Peyer's patch (tissue), 4 donors: ENCODE results near the gene NPHP1. TPM values are rescaled to one million over a fixed set of nuclear protein-coding genes. Genes with fewer than 3 reads are reported as not detected.
"Not testable (repeated sequence)": the region's sequence is repeated elsewhere in the genome, so short reads cannot be mapped to it uniquely, and the experiment has no call there.

Source experiments
- DNase-seq, 3 donors: peaks; one replicate each; pipeline ENCODE4 v3.0.0-alpha.2; 2017 to 2019
- H3K27ac ChIP-seq, 4 donors: fragments of 200-600 bp; sonication (generic); one replicate each; pipeline ENCODE4 v1.5.1; 2016 to 2019
- H3K27me3 ChIP-seq, 2 donors: fragments of 200-600 bp; sonication (generic); one replicate each; pipeline ENCODE4 v1.5.1; 2019
- H3K36me3 ChIP-seq, 3 donors: fragments of 200-600 bp; sonication (generic); one replicate each; pipeline ENCODE4 v1.5.1; 2016 to 2019
- H3K4me1 ChIP-seq, 4 donors: fragments of 200-600 bp; sonication (generic); one replicate each; pipeline ENCODE4 v1.5.1; 2016 to 2019
- H3K4me3 ChIP-seq, 4 donors: fragments of 200-600 bp; sonication (generic); 1 replicate in 3 of 4; 2 replicates in 1 of 4; pipeline ENCODE4 v1.5.1; 2016 to 2019; ENCODE audit warnings: mild to moderate bottlenecking in 1 of 4
- H3K9me3 ChIP-seq, 4 donors: fragments of 200-600 bp; sonication (generic); one replicate each; pipeline ENCODE4 v1.5.1; 2016 to 2019; ENCODE audit warnings: mild to moderate bottlenecking in 1 of 4
- POLR2A ChIP-seq, 2 donors: fragments of 450-650 bp; IDR thresholded peaks; one replicate each; pipeline ENCODE4 v1.5.1; 2017; ENCODE audit warnings: antibody characterized with exemption in 2 of 2, mild to moderate bottlenecking in 2 of 2, moderate library complexity in 2 of 2
- total RNA-seq, 4 donors: library from RNA; depleted of rRNA; stranded (reverse); fragments of >200 nt; gene quantifications; one replicate each; pipeline ENCODE4 v1.1.0, GENCODE V29; 2016
- TF ChIP-seq, protein P1 (sequence below), 6 experiments: fragments of 450-650 bp in 4 of 6; fragments of 200-600 bp in 2 of 6; sonication (generic) in 1 of 6; IDR thresholded peaks; one replicate each; pipeline ENCODE4 v1.5.1; 2017 to 2019; ENCODE audit warnings: antibody characterized with exemption in 6 of 6, mild to moderate bottlenecking in 3 of 6, moderate library complexity in 1 of 6

NPHP1 gene
- total RNA-seq, 4 donors from 2014 or later = 0.94 to 20.6 TPM; not detected in 2

DNA sequence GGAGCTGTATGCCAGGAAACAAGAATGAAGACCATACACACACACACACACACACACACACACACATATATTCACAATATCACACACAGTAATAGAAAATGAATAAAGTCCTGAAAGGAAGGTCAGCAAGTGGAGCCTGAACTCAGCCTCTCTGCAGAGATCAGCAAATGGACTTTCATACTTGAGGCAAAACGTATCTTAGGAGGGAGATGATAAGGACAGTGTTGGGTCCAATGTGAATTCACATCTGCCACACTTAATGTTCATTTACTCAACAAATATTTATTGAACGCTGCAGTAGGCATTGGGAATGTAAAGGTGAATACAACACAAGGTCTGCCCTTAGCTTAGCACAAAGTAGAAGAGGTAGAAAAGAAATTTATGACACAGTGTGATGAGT, 10.3 kb upstream of the NPHP1 start:
- no peak for DNase-seq
- Histone ChIP-seq H3K27ac (peak overlapping the region in 1 of 4 donors; percentile 57), H3K4me3 (no peak overlapping the region), H3K27me3 (no peaks in the 10 kb centered on the region), H3K36me3 (peaks cover 0 to 6% (median 0%) of the 10 kb centered on the region in 3 donors), H3K9me3 (no peaks in the 10 kb centered on the region), H3K4me1 (peaks cover 0 to 11% (median 2%) of the 10 kb centered on the region in 4 donors)
- TF ChIP-seq, protein P1, sequence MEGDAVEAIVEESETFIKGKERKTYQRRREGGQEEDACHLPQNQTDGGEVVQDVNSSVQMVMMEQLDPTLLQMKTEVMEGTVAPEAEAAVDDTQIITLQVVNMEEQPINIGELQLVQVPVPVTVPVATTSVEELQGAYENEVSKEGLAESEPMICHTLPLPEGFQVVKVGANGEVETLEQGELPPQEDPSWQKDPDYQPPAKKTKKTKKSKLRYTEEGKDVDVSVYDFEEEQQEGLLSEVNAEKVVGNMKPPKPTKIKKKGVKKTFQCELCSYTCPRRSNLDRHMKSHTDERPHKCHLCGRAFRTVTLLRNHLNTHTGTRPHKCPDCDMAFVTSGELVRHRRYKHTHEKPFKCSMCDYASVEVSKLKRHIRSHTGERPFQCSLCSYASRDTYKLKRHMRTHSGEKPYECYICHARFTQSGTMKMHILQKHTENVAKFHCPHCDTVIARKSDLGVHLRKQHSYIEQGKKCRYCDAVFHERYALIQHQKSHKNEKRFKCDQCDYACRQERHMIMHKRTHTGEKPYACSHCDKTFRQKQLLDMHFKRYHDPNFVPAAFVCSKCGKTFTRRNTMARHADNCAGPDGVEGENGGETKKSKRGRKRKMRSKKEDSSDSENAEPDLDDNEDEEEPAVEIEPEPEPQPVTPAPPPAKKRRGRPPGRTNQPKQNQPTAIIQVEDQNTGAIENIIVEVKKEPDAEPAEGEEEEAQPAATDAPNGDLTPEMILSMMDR (IDR thresholded peaks at IDR 0.05) = no peak
- no peak for TF ChIP-seq POLR2A (IDR thresholded peaks at IDR 0.05)

DNA sequence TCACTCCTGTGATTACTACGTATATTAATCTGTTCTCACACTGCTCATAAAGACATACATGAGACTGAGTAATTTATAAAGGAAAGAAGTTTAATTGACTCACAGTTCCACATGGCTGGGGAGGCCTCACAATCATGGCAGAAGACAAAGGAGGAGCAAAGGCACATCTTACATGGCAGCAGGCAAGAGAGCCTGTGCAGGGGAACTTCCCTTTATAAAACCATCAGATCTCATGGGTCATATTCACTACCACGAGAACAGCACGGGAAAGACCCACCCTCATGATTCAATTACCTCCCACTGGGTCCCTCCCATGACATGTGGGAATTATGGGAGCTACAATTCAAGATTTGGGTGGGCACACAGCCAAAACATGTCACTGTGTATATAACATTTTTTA, 8.7 kb upstream of the NPHP1 start:
- H3K4me1 ChIP-seq = peaks cover 0 to 11% (median 2%) of the 10 kb centered on the region in 4 donors
- not testable (repeated sequence) for H3K27ac ChIP-seq, DNase-seq, H3K27me3 ChIP-seq, H3K4me3 ChIP-seq, H3K9me3 ChIP-seq
- peaks cover 0 to 15% (median 0%) of the 10 kb centered on the region in 3 donors for H3K36me3 ChIP-seq

DNA sequence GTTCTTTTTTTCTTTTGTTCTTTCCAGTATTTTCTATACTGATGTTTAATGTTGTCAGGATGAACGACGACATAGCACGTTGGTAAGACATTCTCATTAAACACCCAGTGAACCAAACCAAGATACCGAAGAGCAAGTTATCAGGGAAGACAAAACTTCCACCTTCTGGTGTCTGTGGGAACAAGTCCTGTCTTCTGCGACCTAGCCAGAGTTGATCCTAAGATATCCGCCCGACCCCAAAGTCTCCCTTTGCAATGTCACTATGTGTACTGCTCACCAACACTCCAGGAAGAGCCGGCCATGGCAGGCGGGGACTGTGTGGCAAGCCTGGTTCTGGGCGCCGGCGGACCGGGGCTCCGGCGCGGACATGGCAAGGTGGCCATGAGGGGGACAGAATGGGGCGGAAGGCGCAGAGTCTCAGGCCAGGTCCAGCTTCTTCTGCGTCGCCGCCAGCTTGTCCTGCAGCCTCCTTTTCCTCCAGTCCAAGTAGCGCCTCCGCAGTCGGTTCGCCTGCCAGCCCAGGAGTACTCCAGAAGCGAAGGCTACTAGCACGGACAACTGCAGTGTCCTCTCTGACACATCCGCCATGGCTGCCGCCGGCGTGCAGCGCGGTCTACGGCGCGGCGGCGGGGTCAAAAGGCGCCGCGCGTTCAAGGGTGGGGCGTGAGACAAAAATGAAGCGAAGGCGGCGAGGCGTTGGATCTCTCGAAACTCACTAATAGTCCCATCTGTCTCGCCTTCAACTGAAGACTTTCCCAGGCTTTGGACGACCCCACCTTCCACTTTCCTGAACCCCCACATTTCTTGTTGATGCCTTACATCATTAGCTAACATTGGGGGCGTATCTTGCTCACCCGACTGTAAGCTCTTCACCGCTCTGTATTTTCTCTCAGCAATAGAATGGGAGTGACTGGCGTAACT, 7.4 kb upstream of the NPHP1 start, which contains the start of gene MTLN:
Gene MTLN, minus strand, starts transcription at position 610 of the 921 bp plus-strand sequence. Its CDS starts 22 bp downstream, at position 588.
- H3K36me3 ChIP-seq = peaks cover 0 to 15% (median 0%) of the 10 kb centered on the region in 3 donors
- H3K27ac ChIP-seq = peak within 1 kb of the TSS; percentile 65 to 79 (median 76)
- no peaks in the 10 kb centered on the region for H3K27me3 ChIP-seq
- peak; percentile 73 to 86 (median 82) for DNase-seq
- H3K4me3 ChIP-seq = peak within 1 kb of the TSS; percentile 66 to 86 (median 69)
- H3K9me3 ChIP-seq = no peaks in the 10 kb centered on the region
- H3K4me1 ChIP-seq = peaks cover 0 to 11% (median 2%) of the 10 kb centered on the region in 4 donors
- TF ChIP-seq, protein P1 (IDR thresholded peaks at IDR 0.05) = peak in 2 of 6 experiments; percentile 2 to 6
- peak; percentile 69 to 71 for TF ChIP-seq POLR2A (IDR thresholded peaks at IDR 0.05)

DNA sequence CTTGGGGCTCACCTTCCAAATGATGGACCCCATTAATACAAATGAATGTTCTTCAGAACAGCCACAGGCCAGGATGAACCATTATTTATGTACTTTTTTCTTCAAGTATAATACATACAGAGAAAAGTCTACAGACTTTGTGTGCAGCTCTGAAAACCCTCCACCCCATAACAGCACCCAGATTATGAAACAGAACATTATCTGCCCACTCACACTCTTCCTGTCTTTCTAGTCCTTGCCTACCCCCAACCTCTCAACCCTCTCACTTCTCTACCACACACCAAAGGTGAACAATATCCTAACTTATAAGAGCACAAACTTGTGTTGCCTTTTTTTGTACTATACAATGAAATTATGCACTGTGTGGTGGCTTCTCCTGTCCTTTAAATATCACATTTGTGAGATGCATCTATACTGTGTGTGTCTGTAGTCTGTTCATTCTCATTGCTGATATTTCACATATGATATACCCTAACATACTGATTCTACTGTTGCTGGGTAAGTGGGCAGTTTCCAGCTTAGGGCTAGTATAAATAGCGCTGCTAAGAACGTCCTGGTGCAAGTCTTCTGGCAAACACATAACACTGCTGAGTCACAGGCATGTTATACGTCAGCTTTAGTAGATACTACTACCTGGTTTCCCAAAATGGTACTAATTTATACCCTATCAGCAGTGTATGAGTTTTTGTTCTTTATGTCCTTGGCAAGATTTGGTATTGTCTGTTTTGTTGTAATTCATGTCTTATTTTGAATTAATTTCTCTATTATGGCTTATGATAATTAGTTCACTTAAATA, 1.0 kb upstream of the NPHP1 start:
- peaks cover 0 to 8% (median 0%) of the 10 kb centered on the region in 4 donors for H3K4me1 ChIP-seq
- H3K9me3 ChIP-seq = no peaks in the 10 kb centered on the region
- H3K4me3 ChIP-seq = no peak overlapping the region
- no peak overlapping the region for H3K27ac ChIP-seq
- H3K36me3 ChIP-seq = peaks cover 0 to 15% (median 0%) of the 10 kb centered on the region in 3 donors
- TF ChIP-seq, protein P1 (IDR thresholded peaks at IDR 0.05) = no peak
- TF ChIP-seq POLR2A (IDR thresholded peaks at IDR 0.05) = no peak
- H3K27me3 ChIP-seq = no peaks in the 10 kb centered on the region
- DNase-seq = no peak

DNA sequence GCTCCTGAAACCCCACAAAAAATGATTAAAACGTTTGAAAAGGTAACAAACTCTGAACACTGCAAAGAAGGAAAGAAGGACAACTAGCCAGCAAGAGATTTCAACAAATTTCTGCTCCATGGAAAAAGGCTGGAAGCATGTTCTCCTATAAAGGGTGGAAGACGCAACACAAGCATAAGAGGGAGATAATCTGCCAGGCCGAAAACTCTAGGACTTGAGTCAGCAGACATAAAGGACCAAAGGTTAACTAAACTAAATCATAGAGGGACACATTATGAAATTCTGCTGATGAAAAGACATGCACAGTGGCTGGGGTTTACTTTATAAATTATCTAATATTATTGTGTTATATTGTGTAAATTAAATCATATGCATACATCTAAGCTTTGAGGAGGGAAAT, 6.8 kb downstream of the NPHP1 start:
- no peaks in the 10 kb centered on the region for H3K27me3 ChIP-seq
- H3K27ac ChIP-seq = no peak overlapping the region
- no peaks in the 10 kb centered on the region for H3K36me3 ChIP-seq
- no peaks in the 10 kb centered on the region for H3K9me3 ChIP-seq
- no peak overlapping the region for H3K4me3 ChIP-seq
- TF ChIP-seq, protein P1 (IDR thresholded peaks at IDR 0.05) = no peak
- no peaks in the 10 kb centered on the region for H3K4me1 ChIP-seq
- DNase-seq = no peak
